HG03175 (cell line): ENCODE measurements around the gene DAG1.

Source experiments
- ATAC-seq: cut with Tn5 transposase; IDR thresholded peaks from one replicate; pipeline ENCODE4 v1.9.1; 2021; ENCODE audit warnings: mild to moderate bottlenecking, moderate library complexity; ENCODE audit not compliant: unreplicated experiment

The DAG1 gene

GRCh38 chr3:49512781-49513355 lies 42.8 kb downstream of the DAG1 start:
- no peak for ATAC-seq

- ATAC-seq: no peak
Observed at GRCh38 chr3:49513494-49514124, 43.5 kb downstream of the DAG1 start.

GRCh38 chr3:49518016-49518415 lies 47.9 kb downstream of the DAG1 start:
- ATAC-seq: no peak

GRCh38 chr3:49518441-49518840 lies 48.4 kb downstream of the DAG1 start:
- ATAC-seq: no peak

GRCh38 chr3:49519296-49519695 lies 49.2 kb downstream of the DAG1 start:
- no peak for ATAC-seq

GRCh38 chr3:49519916-49520385 lies 49.9 kb downstream of the DAG1 start:
- ATAC-seq: no peak

GRCh38 chr3:49523756-49524747 lies 54.0 kb downstream of the DAG1 start:
- no peak for ATAC-seq

GRCh38 chr3:49529567-49529966 lies 59.5 kb downstream of the DAG1 start:
- ATAC-seq: no peak

GRCh38 chr3:49530231-49530630 lies 60.2 kb downstream of the DAG1 start:
- no peak for ATAC-seq

- ATAC-seq: no peak
Observed at GRCh38 chr3:49530701-49531100, 60.6 kb downstream of the DAG1 start.

GRCh38 chr3:49531218-49531617 lies 61.2 kb downstream of the DAG1 start:
- no peak for ATAC-seq

- ATAC-seq: no peak
Observed at GRCh38 chr3:49531715-49532114, 61.6 kb downstream of the DAG1 start.

GRCh38 chr3:49533031-49533430 lies 63.0 kb downstream of the DAG1 start:
- no peak for ATAC-seq

GRCh38 chr3:49533786-49534519 lies 63.9 kb downstream of the DAG1 start:
- ATAC-seq: no peak

- ATAC-seq: no peak
Observed at GRCh38 chr3:49534581-49535441, 64.7 kb downstream of the DAG1 start.

- no peak for ATAC-seq
Observed at GRCh38 chr3:49535971-49536874, 66.2 kb downstream of the DAG1 start.

GRCh38 chr3:49536875-49537533 lies 66.9 kb downstream of the DAG1 start:
- no peak for ATAC-seq
